ENCODE data around the gene RBP5.

RBP5 gene

DNA sequence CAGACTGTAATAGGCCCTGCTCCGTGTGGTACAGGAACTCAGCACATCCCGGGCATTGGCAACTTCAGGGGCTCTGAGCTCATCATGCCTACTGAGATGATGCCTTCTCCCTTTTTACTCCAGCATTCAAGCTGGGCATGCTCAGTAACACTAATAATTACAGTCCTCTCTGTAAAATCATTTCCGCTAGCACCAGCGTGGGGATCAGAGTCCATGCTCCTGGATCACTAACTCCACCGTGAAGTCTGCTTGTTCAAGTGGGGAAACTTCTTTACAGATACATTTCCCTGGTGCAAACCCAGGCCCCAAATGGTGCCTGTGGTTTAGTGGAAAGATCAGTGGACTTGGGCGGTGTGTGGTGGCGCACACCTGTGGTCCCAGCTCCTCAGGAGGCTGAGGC is 18.2 kb upstream of the RBP5 start:
- Histone ChIP-seq H3K27ac (ENCODE audit: insufficient read depth in 1 of 2, low read depth in 1 of 2, low read length in 2 of 2, poor library complexity in 1 of 2, severe bottlenecking in 2 of 2) (no peak overlapping the region), H3K4me1 (ENCODE audit: control extremely low read depth in 1 of 4, control insufficient read depth in 4 of 4, insufficient read depth in 4 of 4, low read length in 3 of 4) (no peaks in the 10 kb centered on the region), H3K9me3 (ENCODE audit: control extremely low read depth in 1 of 5, control insufficient read depth in 4 of 5, insufficient read depth in 2 of 5, low read depth in 1 of 5, low read length in 4 of 5) (no peaks in the 10 kb centered on the region), H3K36me3 (ENCODE audit: control insufficient read depth in 4 of 4, insufficient read depth in 4 of 4, low read length in 3 of 4) (peaks cover 24 to 66% (median 48%) of the 10 kb centered on the region in 4 experiments), H3K27me3 (replicated peaks in 2 of 5; ENCODE audit: control insufficient read depth in 4 of 5, insufficient read depth in 5 of 5, low read length in 4 of 5) (no peaks in the 10 kb centered on the region), H3K4me3 (ENCODE audit: control insufficient read depth in 1 of 7, extremely low read depth in 1 of 7, insufficient read depth in 4 of 7, low read depth in 2 of 7, low read length in 6 of 7) (no peak overlapping the region)
- CTCF ChIA-PET, result interaction anchor here (0.7 to 5.0 kb wide), 5 partner anchors 9 to 230 kb away, joined by 3 to 49 read pairs (median 12); no protein-coding TSS in a partner anchor
- DNase-seq, result no peak
- POLR2A ChIA-PET, result no interaction called here
- WGBS (ENCODE audit: insufficient coverage), result 100% methylated on average over 5 of the region's 7 CpGs

- H3K4me3 ChIP-seq (ENCODE audit: control insufficient read depth in 1 of 7, extremely low read depth in 1 of 7, insufficient read depth in 4 of 7, low read depth in 2 of 7, low read length in 6 of 7), result no peak overlapping the region
- no peaks in the 10 kb centered on the region for H3K4me1 ChIP-seq (ENCODE audit: control extremely low read depth in 1 of 4, control insufficient read depth in 4 of 4, insufficient read depth in 4 of 4, low read length in 3 of 4)
- no peaks in the 10 kb centered on the region for H3K9me3 ChIP-seq (ENCODE audit: control extremely low read depth in 1 of 5, control insufficient read depth in 4 of 5, insufficient read depth in 2 of 5, low read depth in 1 of 5, low read length in 4 of 5)
- no peak for DNase-seq
- CTCF ChIA-PET, result interaction anchor here (0.7 to 5.0 kb wide), 9 partner anchors 10 to 741 kb away, joined by 3 to 49 read pairs (median 5); no protein-coding TSS in a partner anchor
- POLR2A ChIA-PET, result no interaction called here
- no peak overlapping the region for H3K27ac ChIP-seq (ENCODE audit: insufficient read depth in 1 of 2, low read depth in 1 of 2, low read length in 2 of 2, poor library complexity in 1 of 2, severe bottlenecking in 2 of 2)
- 96% methylated on average over 7 of the region's 7 CpGs for WGBS (ENCODE audit: insufficient coverage)
- H3K27me3 ChIP-seq (replicated peaks in 2 of 5; ENCODE audit: control insufficient read depth in 4 of 5, insufficient read depth in 5 of 5, low read length in 4 of 5), result no peaks in the 10 kb centered on the region
- peaks cover 23 to 67% (median 49%) of the 10 kb centered on the region in 4 experiments for H3K36me3 ChIP-seq (ENCODE audit: control insufficient read depth in 4 of 4, insufficient read depth in 4 of 4, low read length in 3 of 4)
Observed at GRCh38 chr12:7146228-7146627, 17.5 kb upstream of the RBP5 start.

- DNase-seq, result no peak
- Histone ChIP-seq H3K27me3 (replicated peaks in 2 of 5; ENCODE audit: control insufficient read depth in 4 of 5, insufficient read depth in 5 of 5, low read length in 4 of 5) (no peaks in the 10 kb centered on the region), H3K9me3 (ENCODE audit: control extremely low read depth in 1 of 5, control insufficient read depth in 4 of 5, insufficient read depth in 2 of 5, low read depth in 1 of 5, low read length in 4 of 5) (no peaks in the 10 kb centered on the region), H3K4me3 (ENCODE audit: control insufficient read depth in 1 of 7, extremely low read depth in 1 of 7, insufficient read depth in 4 of 7, low read depth in 2 of 7, low read length in 6 of 7) (no peak overlapping the region), H3K4me1 (ENCODE audit: control extremely low read depth in 1 of 4, control insufficient read depth in 4 of 4, insufficient read depth in 4 of 4, low read length in 3 of 4) (no peaks in the 10 kb centered on the region), H3K27ac (ENCODE audit: insufficient read depth in 1 of 2, low read depth in 1 of 2, low read length in 2 of 2, poor library complexity in 1 of 2, severe bottlenecking in 2 of 2) (no peak overlapping the region), H3K36me3 (ENCODE audit: control insufficient read depth in 4 of 4, insufficient read depth in 4 of 4, low read length in 3 of 4) (peaks cover 19 to 67% (median 46%) of the 10 kb centered on the region in 4 experiments)
- ChIA-PET POLR2A (no interaction called here), CTCF (interaction anchor here (0.6 to 5.0 kb wide), 17 partner anchors 10 to 742 kb away, joined by 3 to 49 read pairs (median 4); no protein-coding TSS in a partner anchor)
- WGBS (ENCODE audit: insufficient coverage), result 67% methylated on average over 3 of the region's 4 CpGs
Observed at GRCh38 chr12:7145671-7146070, 17.0 kb upstream of the RBP5 start.

DNA sequence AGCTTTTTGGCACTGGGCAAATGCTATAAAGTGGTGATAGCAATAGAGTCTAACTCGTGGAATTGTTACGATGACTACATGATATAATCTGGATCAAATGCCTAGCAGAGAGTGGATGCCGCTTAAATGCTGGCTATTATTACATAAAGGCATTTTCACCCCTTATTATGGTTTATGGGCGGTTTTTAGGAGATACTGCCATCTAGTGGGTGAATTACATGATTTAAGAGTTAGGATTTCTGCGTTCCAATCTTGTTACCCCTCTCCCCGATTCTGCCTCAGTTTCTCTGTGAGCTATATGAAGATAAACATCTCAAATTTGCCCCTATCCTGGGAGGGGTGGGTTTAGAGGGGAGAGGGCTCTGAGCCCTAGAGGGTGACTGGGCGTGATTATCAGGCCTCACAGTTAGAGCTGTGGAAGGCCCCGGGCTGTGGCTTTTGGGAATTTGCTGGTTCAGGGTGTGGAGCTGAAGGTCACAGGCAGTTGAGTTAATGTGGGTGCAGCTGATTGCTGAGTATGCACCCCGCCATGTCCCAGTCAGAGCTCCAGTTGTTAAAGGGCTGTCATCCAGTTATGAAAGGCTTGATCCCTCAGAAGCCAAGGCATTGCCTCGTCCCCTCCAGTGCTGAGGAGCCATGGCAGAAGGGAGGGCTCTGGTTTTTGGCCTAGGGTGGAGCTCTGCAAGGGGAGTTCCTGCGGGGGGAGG is 15.9 kb upstream of the RBP5 start:
- 94% methylated on average over 3 of the region's 11 CpGs for WGBS (ENCODE audit: insufficient coverage)
- ChIA-PET CTCF (interaction anchor here (0.7 to 5.0 kb wide), 20 partner anchors 9 to 221 kb away, joined by 3 to 49 read pairs (median 4); partner anchors contain the start of gene PEX5), POLR2A (no interaction called here)
- H3K36me3 ChIP-seq (ENCODE audit: control insufficient read depth in 4 of 4, insufficient read depth in 4 of 4, low read length in 3 of 4), result peaks cover 14 to 59% (median 43%) of the 10 kb centered on the region in 4 experiments
- H3K27me3 ChIP-seq (replicated peaks in 2 of 5; ENCODE audit: control insufficient read depth in 4 of 5, insufficient read depth in 5 of 5, low read length in 4 of 5), result no peaks in the 10 kb centered on the region
- no peaks in the 10 kb centered on the region for H3K4me1 ChIP-seq (ENCODE audit: control extremely low read depth in 1 of 4, control insufficient read depth in 4 of 4, insufficient read depth in 4 of 4, low read length in 3 of 4)
- DNase-seq, result peak in 2 of 3 donors; percentile 56 to 58
- no peak overlapping the region for H3K4me3 ChIP-seq (ENCODE audit: control insufficient read depth in 1 of 7, extremely low read depth in 1 of 7, insufficient read depth in 4 of 7, low read depth in 2 of 7, low read length in 6 of 7)
- no peak overlapping the region for H3K27ac ChIP-seq (ENCODE audit: insufficient read depth in 1 of 2, low read depth in 1 of 2, low read length in 2 of 2, poor library complexity in 1 of 2, severe bottlenecking in 2 of 2)
- no peaks in the 10 kb centered on the region for H3K9me3 ChIP-seq (ENCODE audit: control extremely low read depth in 1 of 5, control insufficient read depth in 4 of 5, insufficient read depth in 2 of 5, low read depth in 1 of 5, low read length in 4 of 5)

DNA sequence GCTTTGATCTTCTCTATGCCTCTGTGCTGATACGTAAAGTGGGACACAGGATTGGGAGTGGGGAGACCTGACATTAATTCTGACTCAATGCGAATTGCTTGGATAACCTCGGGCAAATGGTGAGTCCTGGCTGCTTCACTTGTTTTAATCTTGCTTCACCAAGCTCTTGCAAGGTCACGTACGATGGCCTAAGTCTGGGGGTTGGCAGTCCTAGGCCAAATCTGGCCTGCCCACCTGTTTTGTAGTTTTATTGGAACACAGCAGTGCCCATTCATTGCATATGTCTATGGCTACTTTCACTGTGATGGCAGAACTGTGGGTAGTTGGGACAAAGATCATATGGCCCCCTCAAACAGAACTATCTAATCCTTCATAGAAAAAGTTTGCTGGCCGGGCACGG is 14.9 kb upstream of the RBP5 start:
- WGBS (ENCODE audit: insufficient coverage), result 92% methylated on average over 5 of the region's 7 CpGs
- H3K36me3 ChIP-seq (ENCODE audit: control insufficient read depth in 4 of 4, insufficient read depth in 4 of 4, low read length in 3 of 4), result peaks cover 12 to 56% (median 35%) of the 10 kb centered on the region in 4 experiments
- ChIA-PET CTCF (interaction anchor here (0.7 to 5.0 kb wide), 9 partner anchors 8 to 274 kb away, joined by 3 to 49 read pairs (median 8); partner anchors contain the start of gene PEX5), POLR2A (interaction anchor here (0.7 kb wide), 1 partner anchor 30 kb away, joined by 3 read pairs; no protein-coding TSS in a partner anchor)
- H3K9me3 ChIP-seq (ENCODE audit: control extremely low read depth in 1 of 5, control insufficient read depth in 4 of 5, insufficient read depth in 2 of 5, low read depth in 1 of 5, low read length in 4 of 5), result no peaks in the 10 kb centered on the region
- no peak for DNase-seq
- no peaks in the 10 kb centered on the region for H3K4me1 ChIP-seq (ENCODE audit: control extremely low read depth in 1 of 4, control insufficient read depth in 4 of 4, insufficient read depth in 4 of 4, low read length in 3 of 4)
- no peaks in the 10 kb centered on the region for H3K27me3 ChIP-seq (replicated peaks in 2 of 5; ENCODE audit: control insufficient read depth in 4 of 5, insufficient read depth in 5 of 5, low read length in 4 of 5)
- H3K4me3 ChIP-seq (ENCODE audit: control insufficient read depth in 1 of 7, extremely low read depth in 1 of 7, insufficient read depth in 4 of 7, low read depth in 2 of 7, low read length in 6 of 7), result no peak overlapping the region
- no peak overlapping the region for H3K27ac ChIP-seq (ENCODE audit: insufficient read depth in 1 of 2, low read depth in 1 of 2, low read length in 2 of 2, poor library complexity in 1 of 2, severe bottlenecking in 2 of 2)

GRCh38 chr12:7142809-7143465 is 14.2 kb upstream of the RBP5 start:
- WGBS (ENCODE audit: insufficient coverage), result 98% methylated on average over 17 of the region's 18 CpGs
- Histone ChIP-seq H3K9me3 (ENCODE audit: control extremely low read depth in 1 of 5, control insufficient read depth in 4 of 5, insufficient read depth in 2 of 5, low read depth in 1 of 5, low read length in 4 of 5) (no peaks in the 10 kb centered on the region), H3K27me3 (replicated peaks in 2 of 5; ENCODE audit: control insufficient read depth in 4 of 5, insufficient read depth in 5 of 5, low read length in 4 of 5) (no peaks in the 10 kb centered on the region), H3K4me3 (ENCODE audit: control insufficient read depth in 1 of 7, extremely low read depth in 1 of 7, insufficient read depth in 4 of 7, low read depth in 2 of 7, low read length in 6 of 7) (no peak overlapping the region), H3K27ac (ENCODE audit: insufficient read depth in 1 of 2, low read depth in 1 of 2, low read length in 2 of 2, poor library complexity in 1 of 2, severe bottlenecking in 2 of 2) (no peak overlapping the region), H3K36me3 (ENCODE audit: control insufficient read depth in 4 of 4, insufficient read depth in 4 of 4, low read length in 3 of 4) (peaks cover 10 to 56% (median 35%) of the 10 kb centered on the region in 4 experiments), H3K4me1 (ENCODE audit: control extremely low read depth in 1 of 4, control insufficient read depth in 4 of 4, insufficient read depth in 4 of 4, low read length in 3 of 4) (no peaks in the 10 kb centered on the region)
- CTCF ChIA-PET, result interaction anchor here (0.7 to 5.0 kb wide), 8 partner anchors 13 to 273 kb away, joined by 3 to 49 read pairs (median 4); partner anchors contain the start of gene PEX5
- POLR2A ChIA-PET, result interaction anchor here (0.7 kb wide), 1 partner anchor 29 kb away, joined by 3 read pairs; no protein-coding TSS in a partner anchor
- no peak for DNase-seq

All from common myeloid progenitor, CD34-positive (primary cell).